ENCODE measurements around the gene ESRRA.

DNA sequence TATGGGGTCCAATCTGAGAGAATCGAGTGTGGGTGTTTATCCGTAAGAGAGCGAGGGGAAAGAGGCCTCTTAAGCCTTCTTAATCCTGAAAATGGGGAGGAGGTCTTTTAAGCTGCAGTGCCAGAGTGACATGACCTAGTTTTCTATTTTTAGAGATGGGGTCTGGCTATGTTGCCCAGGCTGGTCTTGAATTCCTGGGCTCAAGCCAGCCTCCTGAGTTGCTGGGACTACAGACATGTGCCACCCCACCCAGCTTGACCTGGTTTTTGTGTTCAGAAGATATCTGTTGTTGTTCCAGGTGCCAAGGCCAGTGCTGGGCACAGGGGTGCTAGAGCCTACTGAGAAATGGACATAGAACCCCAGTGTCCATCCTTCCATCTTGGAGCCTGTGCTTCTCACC, 22.2 kb upstream of the ESRRA start:
- TF ChIP-seq, protein P1, sequence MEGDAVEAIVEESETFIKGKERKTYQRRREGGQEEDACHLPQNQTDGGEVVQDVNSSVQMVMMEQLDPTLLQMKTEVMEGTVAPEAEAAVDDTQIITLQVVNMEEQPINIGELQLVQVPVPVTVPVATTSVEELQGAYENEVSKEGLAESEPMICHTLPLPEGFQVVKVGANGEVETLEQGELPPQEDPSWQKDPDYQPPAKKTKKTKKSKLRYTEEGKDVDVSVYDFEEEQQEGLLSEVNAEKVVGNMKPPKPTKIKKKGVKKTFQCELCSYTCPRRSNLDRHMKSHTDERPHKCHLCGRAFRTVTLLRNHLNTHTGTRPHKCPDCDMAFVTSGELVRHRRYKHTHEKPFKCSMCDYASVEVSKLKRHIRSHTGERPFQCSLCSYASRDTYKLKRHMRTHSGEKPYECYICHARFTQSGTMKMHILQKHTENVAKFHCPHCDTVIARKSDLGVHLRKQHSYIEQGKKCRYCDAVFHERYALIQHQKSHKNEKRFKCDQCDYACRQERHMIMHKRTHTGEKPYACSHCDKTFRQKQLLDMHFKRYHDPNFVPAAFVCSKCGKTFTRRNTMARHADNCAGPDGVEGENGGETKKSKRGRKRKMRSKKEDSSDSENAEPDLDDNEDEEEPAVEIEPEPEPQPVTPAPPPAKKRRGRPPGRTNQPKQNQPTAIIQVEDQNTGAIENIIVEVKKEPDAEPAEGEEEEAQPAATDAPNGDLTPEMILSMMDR (IDR thresholded peaks at IDR 0.05) = no peak
- TF ChIP-seq POLR2A (IDR thresholded peaks at IDR 0.05) = no peak

Data from stomach (tissue), 4 donors.